ENCODE measurements around the gene MAP4K4. TPM values are rescaled to one million over a fixed set of nuclear protein-coding genes. Genes with fewer than 3 reads are reported as not detected.

The MAP4K4 gene
- total RNA-seq, 1 experiment from 2014 or later = 132 TPM

DNA sequence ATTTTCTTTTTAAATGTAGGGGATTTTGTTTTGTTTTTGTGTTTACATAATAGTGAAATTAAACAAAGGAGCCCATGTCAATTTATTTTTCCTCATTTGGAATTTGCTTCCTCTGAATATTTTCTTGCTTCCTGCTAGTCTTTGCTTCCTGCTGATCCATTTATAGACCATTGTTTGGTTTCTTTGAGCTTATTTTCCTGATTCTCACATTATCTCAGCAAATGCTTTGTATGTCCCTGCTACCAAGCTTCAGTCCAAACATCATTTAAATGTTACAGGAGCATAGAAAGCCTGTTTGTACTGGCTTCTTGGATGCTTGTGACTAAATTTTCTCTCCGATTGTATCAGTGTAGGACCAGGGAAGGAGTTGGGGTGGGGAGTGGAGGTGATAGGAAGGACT, 166.9 kb downstream of the MAP4K4 start:
- no peak for DNase-seq
- Mint-ChIP-seq H3K36me3 (ENCODE audit: insufficient read depth in 1 of 3, low read depth in 3 of 3) (peaks cover 31 to 82% (median 79%) of the 10 kb centered on the region in 3 experiments; a peak in 6 of 7 replicates), H3K4me1 (peaks cover 0 to 2% of the 10 kb centered on the region in 2 experiments; a peak in 1 of 4 replicates), H3K4me3 (no peak overlapping the region), H3K27ac (peak overlapping the region; percentile 3 to 80 (median 60); a peak in 5 of 7 replicates), H3K9me3 (no peaks in the 10 kb centered on the region), H3K27me3 (ENCODE audit: low read depth) (no peaks in the 10 kb centered on the region)
- no peak overlapping the region for H3K14ac ChIP-seq (ENCODE audit: insufficient read depth, low read length)
- no peak overlapping the region for H2BK12ac ChIP-seq (ENCODE audit: insufficient read length, low read depth, low read length)
- no peak overlapping the region for H2BK5ac ChIP-seq (ENCODE audit: insufficient read length, low read length)
- H4K5ac ChIP-seq (ENCODE audit: insufficient read length, low read depth, low read length) = no peak overlapping the region
- no peaks in the 10 kb centered on the region for H3K79me2 ChIP-seq (ENCODE audit: insufficient read depth, low read length)
- no peaks in the 10 kb centered on the region for H3K79me1 ChIP-seq (ENCODE audit: insufficient read depth, low read depth, low read length, poor library complexity, severe bottlenecking)
- H3K27me3 ChIP-seq (ENCODE audit: insufficient read depth, low read length) = no peaks in the 10 kb centered on the region
- H3K23me2 ChIP-seq (ENCODE audit: insufficient read length, low read depth, low read length, poor library complexity, severe bottlenecking) = no peaks in the 10 kb centered on the region
- H2AFZ ChIP-seq (ENCODE audit: low read length) = no peak overlapping the region
- H3K9me3 ChIP-seq (ENCODE audit: control insufficient read depth, low read depth, low read length) = no peaks in the 10 kb centered on the region
- H3T11ph ChIP-seq (ENCODE audit: low read length) = no peak overlapping the region
- H3K23ac ChIP-seq (ENCODE audit: insufficient read length, low read depth, low read length) = no peak overlapping the region
- H3K18ac ChIP-seq (ENCODE audit: insufficient read length, low read depth, low read length) = no peak overlapping the region
- no peak overlapping the region for H4K8ac ChIP-seq (replicated peaks; ENCODE audit: insufficient read length, low read depth, low read length)
- H4K91ac ChIP-seq (ENCODE audit: insufficient read length, low read depth, low read length) = no peak overlapping the region
- H3K4me2 ChIP-seq (ENCODE audit: insufficient read depth, insufficient read length, low read length) = no peak overlapping the region
- no peak overlapping the region for H2BK15ac ChIP-seq (ENCODE audit: low read depth, low read length)
- H2BK120ac ChIP-seq (ENCODE audit: low read depth, low read length, poor library complexity, severe bottlenecking) = no peak overlapping the region
- H2AK5ac ChIP-seq (ENCODE audit: insufficient read length, low read length) = no peak overlapping the region
- no peak overlapping the region for H3K4ac ChIP-seq (ENCODE audit: low read depth, low read length)
- TF ChIP-seq, protein P1, sequence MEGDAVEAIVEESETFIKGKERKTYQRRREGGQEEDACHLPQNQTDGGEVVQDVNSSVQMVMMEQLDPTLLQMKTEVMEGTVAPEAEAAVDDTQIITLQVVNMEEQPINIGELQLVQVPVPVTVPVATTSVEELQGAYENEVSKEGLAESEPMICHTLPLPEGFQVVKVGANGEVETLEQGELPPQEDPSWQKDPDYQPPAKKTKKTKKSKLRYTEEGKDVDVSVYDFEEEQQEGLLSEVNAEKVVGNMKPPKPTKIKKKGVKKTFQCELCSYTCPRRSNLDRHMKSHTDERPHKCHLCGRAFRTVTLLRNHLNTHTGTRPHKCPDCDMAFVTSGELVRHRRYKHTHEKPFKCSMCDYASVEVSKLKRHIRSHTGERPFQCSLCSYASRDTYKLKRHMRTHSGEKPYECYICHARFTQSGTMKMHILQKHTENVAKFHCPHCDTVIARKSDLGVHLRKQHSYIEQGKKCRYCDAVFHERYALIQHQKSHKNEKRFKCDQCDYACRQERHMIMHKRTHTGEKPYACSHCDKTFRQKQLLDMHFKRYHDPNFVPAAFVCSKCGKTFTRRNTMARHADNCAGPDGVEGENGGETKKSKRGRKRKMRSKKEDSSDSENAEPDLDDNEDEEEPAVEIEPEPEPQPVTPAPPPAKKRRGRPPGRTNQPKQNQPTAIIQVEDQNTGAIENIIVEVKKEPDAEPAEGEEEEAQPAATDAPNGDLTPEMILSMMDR (conservative IDR thresholded peaks at IDR 0.05) = no peak
- no peak overlapping the region for H2BK20ac ChIP-seq (ENCODE audit: low read depth, low read length, poor library complexity, severe bottlenecking)
- WGBS (ENCODE audit: extremely low coverage, insufficient read length, low lambda C conversion rate) = no CpG with 5 or more reads among the region's 1 CpG
- H4K20me1 ChIP-seq (ENCODE audit: control insufficient read depth, insufficient read depth, insufficient read length) = no peaks in the 10 kb centered on the region
- no peaks in the 10 kb centered on the region for H3K4me1 ChIP-seq (ENCODE audit: insufficient read depth, low read length)
- H3K9ac ChIP-seq (ENCODE audit: extremely low read depth, insufficient read length, low read length) = no peak overlapping the region
- no peak overlapping the region for H3K27ac ChIP-seq (ENCODE audit: insufficient read length, low read depth, low read length)
- no peak overlapping the region for H3K56ac ChIP-seq (ENCODE audit: insufficient read length, low read depth, low read length)

Data from H9 (cell line).